IMR-90 (cell line): ENCODE data around the gene DCC.

Experiments
- CHD1 ChIP-seq: IDR thresholded peaks from 2 replicates; pipeline ENCODE4 v1.6.1; 2012; ENCODE audit warnings: low read depth, low read length, improper control_type of control experiment
- MAFK ChIP-seq: IDR thresholded peaks from 2 replicates; pipeline ENCODE4 v1.6.1; 2012; ENCODE audit warnings: low read depth, low read length, improper control_type of control experiment
- MAZ ChIP-seq: IDR thresholded peaks from 2 replicates; pipeline ENCODE4 v1.6.1; 2012; ENCODE audit warnings: low read depth, mild to moderate bottlenecking, low read length, improper control_type of control experiment, moderate library complexity, borderline replicate concordance
- MXI1 ChIP-seq: IDR thresholded peaks from 2 replicates; pipeline ENCODE4 v1.6.1; 2012; ENCODE audit warnings: low read depth, mild to moderate bottlenecking, low read length, moderate library complexity, borderline replicate concordance
- NFE2L2 ChIP-seq: fragments of 150-350 bp; IDR thresholded peaks from 2 replicates; pipeline ENCODE4 v1.6.1; 2016; ENCODE audit warnings: low read depth, mild to moderate bottlenecking, low read length
- POLR2A ChIP-seq: IDR thresholded peaks from 2 replicates; pipeline ENCODE4 v1.6.1; 2012; ENCODE audit warnings: mild to moderate bottlenecking, low read depth, low read length
- RAD21 ChIP-seq: IDR thresholded peaks from 2 replicates; pipeline ENCODE4 v1.6.1; 2012; ENCODE audit warnings: low read length, improper control_type of control experiment
- RFX5 ChIP-seq: IDR thresholded peaks from 2 replicates; pipeline ENCODE4 v1.8.0; 2012; ENCODE audit warnings: low read depth, mild to moderate bottlenecking, low read length, moderate library complexity
- SMC3 ChIP-seq: fragments of 150-350 bp; IDR thresholded peaks from 2 replicates; pipeline ENCODE4 v1.6.1; 2016; ENCODE audit warnings: low read depth, mild to moderate bottlenecking, antibody characterized with exemption, low read length, moderate library complexity
- TF ChIP-seq, protein P1 (sequence below): conservative IDR thresholded peaks from 2 replicates; pipeline ENCODE4 v1.5.1; 2012; ENCODE audit warnings: mild to moderate bottlenecking, low read depth, low read length, improper control_type of control experiment

DNA sequence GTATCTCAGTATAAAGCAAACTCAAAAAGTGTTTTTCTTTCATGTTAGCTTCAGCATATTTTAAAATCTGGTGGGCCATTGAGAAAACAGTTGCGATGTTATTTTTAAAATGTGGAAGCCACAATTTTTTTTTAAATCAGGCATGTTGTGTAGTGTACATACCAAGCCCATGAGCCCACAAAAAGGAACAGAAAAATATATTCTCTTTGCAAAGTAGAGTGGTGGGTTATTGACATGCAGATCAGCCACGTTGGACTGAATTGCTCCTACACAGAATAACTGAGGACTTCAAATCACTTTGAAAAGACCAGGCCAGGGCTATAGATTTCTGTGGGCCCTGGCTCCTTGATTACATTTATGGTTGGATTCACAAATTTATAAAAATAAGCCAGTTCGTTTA, 774.4 kb downstream of the DCC start:
- TF ChIP-seq, protein P1, sequence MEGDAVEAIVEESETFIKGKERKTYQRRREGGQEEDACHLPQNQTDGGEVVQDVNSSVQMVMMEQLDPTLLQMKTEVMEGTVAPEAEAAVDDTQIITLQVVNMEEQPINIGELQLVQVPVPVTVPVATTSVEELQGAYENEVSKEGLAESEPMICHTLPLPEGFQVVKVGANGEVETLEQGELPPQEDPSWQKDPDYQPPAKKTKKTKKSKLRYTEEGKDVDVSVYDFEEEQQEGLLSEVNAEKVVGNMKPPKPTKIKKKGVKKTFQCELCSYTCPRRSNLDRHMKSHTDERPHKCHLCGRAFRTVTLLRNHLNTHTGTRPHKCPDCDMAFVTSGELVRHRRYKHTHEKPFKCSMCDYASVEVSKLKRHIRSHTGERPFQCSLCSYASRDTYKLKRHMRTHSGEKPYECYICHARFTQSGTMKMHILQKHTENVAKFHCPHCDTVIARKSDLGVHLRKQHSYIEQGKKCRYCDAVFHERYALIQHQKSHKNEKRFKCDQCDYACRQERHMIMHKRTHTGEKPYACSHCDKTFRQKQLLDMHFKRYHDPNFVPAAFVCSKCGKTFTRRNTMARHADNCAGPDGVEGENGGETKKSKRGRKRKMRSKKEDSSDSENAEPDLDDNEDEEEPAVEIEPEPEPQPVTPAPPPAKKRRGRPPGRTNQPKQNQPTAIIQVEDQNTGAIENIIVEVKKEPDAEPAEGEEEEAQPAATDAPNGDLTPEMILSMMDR, result no peak
- no peak for TF ChIP-seq POLR2A
- TF ChIP-seq MXI1, result no peak
- no peak for TF ChIP-seq NFE2L2
- TF ChIP-seq MAZ, result no peak
- TF ChIP-seq RAD21, result no peak
- TF ChIP-seq MAFK, result no peak
- TF ChIP-seq CHD1, result no peak
- TF ChIP-seq SMC3, result no peak
- no peak for TF ChIP-seq RFX5
